Osteoblast (primary cell): ENCODE results near the gene PLGRKT. TPM values are rescaled to one million over a fixed set of nuclear protein-coding genes. Genes with fewer than 3 reads are reported as not detected.
"Not testable (repeated sequence)": the region's sequence is repeated elsewhere in the genome, so short reads cannot be mapped to it uniquely, and the experiment has no call there.

ENCODE experiments used
- DNase-seq: peaks from one replicate; pipeline ENCODE4 v3.0.0; 2011; ENCODE audit warnings: low spot score, mixed read lengths; ENCODE audit not compliant: insufficient read length; ENCODE audit errors: missing footprints
- H2AFZ ChIP-seq: 2 replicates; pipeline ENCODE4 v1.6.0; 2011; ENCODE audit warnings: mild to moderate bottlenecking, low read length
- H3K27ac ChIP-seq: 2 replicates; pipeline ENCODE4 v1.5.1; 2011; ENCODE audit warnings: mild to moderate bottlenecking, low read depth, low read length, moderate library complexity
- H3K27me3 ChIP-seq: 2 replicates; pipeline ENCODE4 v1.6.0; 2012; ENCODE audit warnings: mild to moderate bottlenecking, control low read depth, inconsistent platforms, low read length, moderate library complexity; ENCODE audit not compliant: insufficient read depth
- H3K36me3 ChIP-seq: 2 replicates; pipeline ENCODE4 v1.5.1; 2011; ENCODE audit warnings: mild to moderate bottlenecking, low read length, control low read depth, moderate library complexity; ENCODE audit not compliant: insufficient read depth
- H3K4me1 ChIP-seq: 2 replicates; pipeline ENCODE4 v1.5.1; 2011; ENCODE audit warnings: mild to moderate bottlenecking, low read length, control low read depth, moderate library complexity; ENCODE audit not compliant: insufficient read depth
- H3K4me2 ChIP-seq: 2 replicates; pipeline ENCODE4 v1.6.0; 2011; ENCODE audit warnings: mild to moderate bottlenecking, low read length; ENCODE audit not compliant: insufficient read depth
- H3K4me3 ChIP-seq: fragments of 200-600 bp; sonication (generic); 3 replicates; pipeline ENCODE4 v1.5.1; 2012; ENCODE audit warnings: mild to moderate bottlenecking, low read length, inconsistent platforms; ENCODE audit not compliant: insufficient read depth
- H3K79me2 ChIP-seq: 2 replicates; pipeline ENCODE4 v1.6.0; 2012; ENCODE audit warnings: mild to moderate bottlenecking, low read length, control low read depth, inconsistent platforms; ENCODE audit not compliant: insufficient read depth
- H3K9me3 ChIP-seq: 2 replicates; pipeline ENCODE4 v1.5.1; 2011; ENCODE audit warnings: low read depth, low read length, control low read depth
- H4K20me1 ChIP-seq: 2 replicates; pipeline ENCODE4 v1.6.0; 2012; ENCODE audit warnings: mild to moderate bottlenecking, low read length, control low read depth; ENCODE audit not compliant: insufficient read depth
- CTCF ChIP-seq: IDR thresholded peaks from 2 replicates; pipeline ENCODE4 v1.5.1; 2011; ENCODE audit warnings: mild to moderate bottlenecking, low read depth, low read length, moderate library complexity; ENCODE audit errors: extremely low read depth
- small RNA-seq: library from RNA; depleted of rRNA; stranded (forward); fragments of <200 nt; gene quantifications from one replicate; pipeline ENCODE3, GENCODE V24; 2012
- total RNA-seq: library from RNA; depleted of rRNA; stranded (reverse); fragments of >200 nt; gene quantifications from 2 replicates; pipeline ENCODE4 v1.2.3, GENCODE V29; 2012

PLGRKT gene
- total RNA-seq, 1 donor: 15.6 TPM

GRCh38 chr9:5321058-5321457, 116.7 kb downstream of the PLGRKT start:
- H3K36me3 ChIP-seq: no peaks in the 10 kb centered on the region
- H3K4me2 ChIP-seq: no peak overlapping the region
- no peak overlapping the region for H3K4me3 ChIP-seq
- no peaks in the 10 kb centered on the region for H4K20me1 ChIP-seq
- H3K79me2 ChIP-seq: no peaks in the 10 kb centered on the region
- TF ChIP-seq CTCF: peak; percentile 17
- peaks cover 8% of the 10 kb centered on the region for H3K27me3 ChIP-seq
- no peak overlapping the region for H2AFZ ChIP-seq
- H3K4me1 ChIP-seq: no peaks in the 10 kb centered on the region
- no peak overlapping the region for H3K27ac ChIP-seq
- no peak for DNase-seq
- no peaks in the 10 kb centered on the region for H3K9me3 ChIP-seq

GRCh38 chr9:5316406-5316805, 121.3 kb downstream of the PLGRKT start:
- H3K9me3 ChIP-seq, H3K4me2 ChIP-seq: not testable (repeated sequence)
- peaks cover 15% of the 10 kb centered on the region for H3K27me3 ChIP-seq

GRCh38 chr9:5315187-5315923, 122.4 kb downstream of the PLGRKT start:
- no peak overlapping the region for H3K4me2 ChIP-seq
- H4K20me1 ChIP-seq: no peaks in the 10 kb centered on the region
- no peaks in the 10 kb centered on the region for H3K4me1 ChIP-seq
- H3K36me3 ChIP-seq: no peaks in the 10 kb centered on the region
- H3K79me2 ChIP-seq: no peaks in the 10 kb centered on the region
- no peak overlapping the region for H2AFZ ChIP-seq
- H3K27me3 ChIP-seq: peaks cover 24% of the 10 kb centered on the region
- no peak for TF ChIP-seq CTCF
- no peaks in the 10 kb centered on the region for H3K9me3 ChIP-seq
- H3K27ac ChIP-seq: no peak overlapping the region
- peak; percentile 1 for DNase-seq
- H3K4me3 ChIP-seq: no peak overlapping the region

More at GRCh38 chr9:5316406-5316805, 121.3 kb downstream of the PLGRKT start:
- H3K4me1 ChIP-seq, DNase-seq, H2AFZ ChIP-seq, H3K4me3 ChIP-seq, H3K27ac ChIP-seq, H4K20me1 ChIP-seq, H3K36me3 ChIP-seq, H3K79me2 ChIP-seq: not testable (repeated sequence)

- TF ChIP-seq CTCF: no peak
- Histone ChIP-seq H4K20me1 (no peaks in the 10 kb centered on the region), H3K27me3 (peaks cover 40% of the 10 kb centered on the region), H3K27ac (no peak overlapping the region), H3K4me2 (no peak overlapping the region), H2AFZ (no peak overlapping the region), H3K9me3 (no peaks in the 10 kb centered on the region), H3K36me3 (no peaks in the 10 kb centered on the region), H3K4me1 (no peaks in the 10 kb centered on the region), H3K79me2 (no peaks in the 10 kb centered on the region), H3K4me3 (no peak overlapping the region)
- DNase-seq: no peak
Observed at GRCh38 chr9:5310851-5311250, 126.9 kb downstream of the PLGRKT start.

Small RNA genes lying within 50 kb of the gene (small RNA-seq; reads per million reads assigned to genes)
- not detected for gene AL135786.1
- gene HMGN2P31: not detected

Other genes starting within 250 kb of the PLGRKT start
- gene INSL4, start 206.5 kb downstream of the PLGRKT start, total RNA-seq: not detected in 2 replicates
- not detected in 2 replicates for gene RLN2, start 133.2 kb downstream of the PLGRKT start, total RNA-seq
- not detected in 2 replicates for gene RLN1, start 98.0 kb downstream of the PLGRKT start, total RNA-seq
- 0.72 and 1.5 TPM in 2 replicates for gene CD274, start 12.6 kb upstream of the PLGRKT start, total RNA-seq
- 4.7 and 5.3 TPM in 2 replicates for gene PDCD1LG2, start 72.6 kb upstream of the PLGRKT start, total RNA-seq
- 45.7 and 51.4 TPM in 2 replicates for gene RIC1, start 191.2 kb upstream of the PLGRKT start, total RNA-seq